Neural cell (in vitro differentiated cells): ENCODE measurements around the gene ARHGAP6. TPM values are rescaled to one million over a fixed set of nuclear protein-coding genes. Genes with fewer than 3 reads are reported as not detected.

Experiments
- H2AFZ ChIP-seq: fragments of 200-600, 300-800 bp; sonication (generic), shearing (Covaris generic); 2 replicates; pipeline ENCODE4 v1.6.0; 2014; ENCODE audit warnings: low read depth, mild to moderate bottlenecking, antibody characterized with exemption, low read length, moderate library complexity
- H3F3A ChIP-seq: fragments of 200-600 bp; shearing (Covaris generic); 2 replicates; pipeline ENCODE4 v1.6.1; 2016; ENCODE audit warnings: mild to moderate bottlenecking, moderate library complexity, mixed read lengths, antibody characterized with exemption, low read length; ENCODE audit not compliant: insufficient read depth, poor library complexity, severe bottlenecking
- H3K27ac ChIP-seq: fragments of 200-600, 300-800 bp; sonication (generic), shearing (Covaris generic); 2 replicates; pipeline ENCODE4 v1.5.1; 2014; ENCODE audit warnings: mild to moderate bottlenecking, low read length, moderate library complexity
- H3K27me3 ChIP-seq: fragments of 300-800, 200-600 bp; sonication (generic), shearing (Covaris generic); 2 replicates; pipeline ENCODE4 v1.6.0; 2014; ENCODE audit warnings: mild to moderate bottlenecking, low read depth, low read length, moderate library complexity; ENCODE audit not compliant: insufficient read depth
- H3K36me3 ChIP-seq: fragments of 300-800, 200-600 bp; sonication (generic), shearing (Covaris generic); 2 replicates; pipeline ENCODE4 v1.5.1; 2014; ENCODE audit warnings: mild to moderate bottlenecking, antibody characterized with exemption, low read length, moderate library complexity; ENCODE audit not compliant: insufficient read depth
- H3K4me2 ChIP-seq: fragments of 300-800, 200-600 bp; sonication (generic), shearing (Covaris generic); 2 replicates; pipeline ENCODE4 v1.6.0; 2014; ENCODE audit warnings: mild to moderate bottlenecking, low read length
- H3K4me3 ChIP-seq: fragments of 300-800, 200-600 bp; sonication (generic), shearing (Covaris generic); 2 replicates; pipeline ENCODE4 v1.5.1; 2014; ENCODE audit warnings: mild to moderate bottlenecking, low read length, moderate library complexity
- H3K79me2 ChIP-seq: fragments of 200-600 bp; shearing (Covaris generic); replicated peaks from 2 replicates; pipeline ENCODE4 v1.6.0; 2014; ENCODE audit warnings: mild to moderate bottlenecking, low read length, moderate library complexity; ENCODE audit not compliant: insufficient read depth
- H3K9ac ChIP-seq: fragments of 300-800, 200-600 bp; sonication (generic), shearing (Covaris generic); 2 replicates; pipeline ENCODE4 v1.6.1; 2016; ENCODE audit warnings: mild to moderate bottlenecking, low read length, mixed read lengths
- H3K9me2 ChIP-seq: fragments of 200-600 bp; shearing (Covaris generic); 2 replicates; pipeline ENCODE4 v1.6.1; 2016; ENCODE audit warnings: mild to moderate bottlenecking, low read length, mixed read lengths; ENCODE audit not compliant: insufficient read depth
- H3K9me3 ChIP-seq: fragments of 200-600, 300-800 bp; sonication (generic), shearing (Covaris generic); 2 replicates; pipeline ENCODE4 v1.6.1; 2016; ENCODE audit warnings: mild to moderate bottlenecking, mixed run types, low read length, moderate library complexity, mixed read lengths
- H4K20me1 ChIP-seq: fragments of 200-600 bp; shearing (Covaris generic); 2 replicates; pipeline ENCODE4 v1.6.1; 2016; ENCODE audit warnings: mild to moderate bottlenecking, mixed run types; ENCODE audit not compliant: insufficient read depth
- EP300 ChIP-seq: fragments of 450-650 bp; conservative IDR thresholded peaks from 2 replicates; pipeline ENCODE4 v1.6.1; 2014; ENCODE audit warnings: antibody characterized with exemption, mild to moderate bottlenecking, moderate library complexity; ENCODE audit not compliant: poor library complexity, severe bottlenecking
- EZH2 ChIP-seq: fragments of 200-600, 300-800 bp; shearing (Covaris generic), sonication (generic); IDR thresholded peaks from 2 replicates; pipeline ENCODE4 v1.6.1; 2014; ENCODE audit warnings: antibody characterized with exemption, low read length, borderline replicate concordance, mild to moderate bottlenecking; ENCODE audit not compliant: insufficient read depth, poor library complexity, severe bottlenecking
- MXI1 ChIP-seq: fragments of 450-650 bp; conservative IDR thresholded peaks from 2 replicates; pipeline ENCODE4 v1.6.1; 2014; ENCODE audit warnings: antibody characterized with exemption, mild to moderate bottlenecking; ENCODE audit not compliant: poor library complexity, severe bottlenecking
- POLR2AphosphoS5 ChIP-seq: IDR thresholded peaks from 2 replicates; pipeline ENCODE4 v1.6.1; 2012
- RAD21 ChIP-seq: fragments of 450-650 bp; conservative IDR thresholded peaks from 2 replicates; pipeline ENCODE4 v1.6.1; 2014; ENCODE audit warnings: antibody characterized with exemption, mild to moderate bottlenecking, moderate library complexity
- SMC3 ChIP-seq: fragments of 450-650 bp; conservative IDR thresholded peaks from 2 replicates; pipeline ENCODE4 v1.6.1; 2014; ENCODE audit warnings: antibody characterized with exemption, mild to moderate bottlenecking, moderate library complexity; ENCODE audit not compliant: poor library complexity
- TAF1 ChIP-seq: IDR thresholded peaks from 2 replicates; pipeline ENCODE4 v1.6.1; 2012; ENCODE audit warnings: low read depth
- polyA plus RNA-seq: library from polyadenylated mRNA; depleted of rRNA; stranded (reverse); fragments of >200 nt; gene quantifications from 2 replicates; pipeline ENCODE4 v1.2.3, GENCODE V29; 2014
- TF ChIP-seq, protein P1 (sequence below): IDR thresholded peaks from 2 replicates; pipeline ENCODE4 v1.6.1; 2012; ENCODE audit warnings: borderline replicate concordance
- TF ChIP-seq, protein P2 (sequence below): fragments of 450-650 bp; IDR thresholded peaks from 2 replicates; pipeline ENCODE4 v1.5.1; 2014; ENCODE audit warnings: antibody characterized with exemption, mild to moderate bottlenecking, moderate library complexity; ENCODE audit not compliant: poor library complexity, severe bottlenecking

ARHGAP6 gene
- polyA plus RNA-seq, 1 donor from 2014 or later, result 0.40 TPM

DNA sequence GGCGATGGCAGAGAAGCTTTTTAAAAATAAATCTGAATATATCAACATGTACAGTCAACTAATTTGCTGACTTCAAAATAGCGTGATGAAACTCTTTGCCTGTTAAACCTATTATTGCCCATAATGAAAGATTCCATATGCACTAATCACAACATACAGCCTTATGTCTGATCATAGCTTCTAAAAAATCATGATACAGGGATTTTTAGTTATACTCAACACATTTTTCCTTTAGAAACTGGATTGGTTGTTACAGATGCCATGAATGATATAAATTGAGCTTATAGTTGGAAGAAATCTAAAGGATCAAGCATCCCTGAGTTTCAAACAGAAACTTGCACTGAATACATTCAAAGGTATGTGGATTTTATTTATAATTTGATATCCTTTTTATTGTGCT lies 372.6 kb downstream of the ARHGAP6 start, which contains the start of gene AMELX:
TSS of gene AMELX (plus strand) at position 301 of the 400 bp plus-strand sequence. CDS start 1,376 bp downstream, outside the sequence.
- no peaks in the 10 kb centered on the region for H3K36me3 ChIP-seq
- no peak within 1 kb of the TSS for H3K9ac ChIP-seq
- no peaks in the 10 kb centered on the region for H3K9me2 ChIP-seq
- H3K4me3 ChIP-seq, result no peak within 1 kb of the TSS
- TF ChIP-seq SMC3, result no peak
- no peaks in the 10 kb centered on the region for H3K79me2 ChIP-seq
- no peak within 1 kb of the TSS for H2AFZ ChIP-seq
- H3K27ac ChIP-seq, result no peak within 1 kb of the TSS
- no peaks in the 10 kb centered on the region for H3K9me3 ChIP-seq
- H4K20me1 ChIP-seq, result no peaks in the 10 kb centered on the region
- H3K27me3 ChIP-seq, result no peaks in the 10 kb centered on the region
- no peaks in the 10 kb centered on the region for H3F3A ChIP-seq
- H3K4me2 ChIP-seq, result no peak within 1 kb of the TSS

DNA sequence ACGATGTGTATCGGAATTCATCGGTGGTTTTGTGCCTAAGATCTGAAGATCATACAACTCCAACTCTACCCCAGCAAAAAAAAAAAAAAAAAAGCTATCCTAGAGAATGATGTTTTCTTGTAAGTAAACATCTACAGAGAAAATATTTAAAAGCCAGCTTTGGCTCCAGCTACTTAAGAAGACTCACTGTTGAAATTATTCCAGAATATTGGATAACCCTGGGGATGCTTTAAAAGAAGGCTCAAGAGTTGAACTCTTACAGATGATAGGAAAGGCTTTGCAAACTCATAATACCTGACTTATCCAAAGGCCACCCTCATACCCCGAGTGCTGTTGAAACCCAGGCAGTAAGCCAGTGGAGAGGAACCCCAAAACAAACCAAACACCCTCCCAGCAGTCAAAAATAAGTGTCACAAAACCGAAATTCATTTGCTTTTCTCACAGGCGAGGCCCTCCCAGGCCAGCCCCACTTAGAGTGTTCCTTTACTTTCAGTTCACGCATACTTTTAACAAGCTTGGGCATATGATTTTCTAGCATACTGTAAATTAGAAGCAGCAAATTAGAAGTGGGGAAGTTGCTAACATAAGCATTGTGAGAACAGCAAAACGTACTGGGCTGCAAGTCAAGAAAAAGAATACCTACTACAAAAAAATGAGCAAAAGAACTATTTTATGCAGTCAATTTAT lies 375.2 kb downstream of the ARHGAP6 start:
- H3K9me2 ChIP-seq, result no peaks in the 10 kb centered on the region
- H3K27ac ChIP-seq, result no peak overlapping the region
- H2AFZ ChIP-seq, result no peak overlapping the region
- H3K9ac ChIP-seq, result no peak overlapping the region
- H3K9me3 ChIP-seq, result no peaks in the 10 kb centered on the region
- no peaks in the 10 kb centered on the region for H3K36me3 ChIP-seq
- no peaks in the 10 kb centered on the region for H3K79me2 ChIP-seq
- TF ChIP-seq MXI1 (no peak), EP300 (no peak), RAD21 (no peak), TAF1 (no peak), EZH2 (no peak), POLR2AphosphoS5 (no peak), SMC3 (no peak)
- TF ChIP-seq, protein P1, sequence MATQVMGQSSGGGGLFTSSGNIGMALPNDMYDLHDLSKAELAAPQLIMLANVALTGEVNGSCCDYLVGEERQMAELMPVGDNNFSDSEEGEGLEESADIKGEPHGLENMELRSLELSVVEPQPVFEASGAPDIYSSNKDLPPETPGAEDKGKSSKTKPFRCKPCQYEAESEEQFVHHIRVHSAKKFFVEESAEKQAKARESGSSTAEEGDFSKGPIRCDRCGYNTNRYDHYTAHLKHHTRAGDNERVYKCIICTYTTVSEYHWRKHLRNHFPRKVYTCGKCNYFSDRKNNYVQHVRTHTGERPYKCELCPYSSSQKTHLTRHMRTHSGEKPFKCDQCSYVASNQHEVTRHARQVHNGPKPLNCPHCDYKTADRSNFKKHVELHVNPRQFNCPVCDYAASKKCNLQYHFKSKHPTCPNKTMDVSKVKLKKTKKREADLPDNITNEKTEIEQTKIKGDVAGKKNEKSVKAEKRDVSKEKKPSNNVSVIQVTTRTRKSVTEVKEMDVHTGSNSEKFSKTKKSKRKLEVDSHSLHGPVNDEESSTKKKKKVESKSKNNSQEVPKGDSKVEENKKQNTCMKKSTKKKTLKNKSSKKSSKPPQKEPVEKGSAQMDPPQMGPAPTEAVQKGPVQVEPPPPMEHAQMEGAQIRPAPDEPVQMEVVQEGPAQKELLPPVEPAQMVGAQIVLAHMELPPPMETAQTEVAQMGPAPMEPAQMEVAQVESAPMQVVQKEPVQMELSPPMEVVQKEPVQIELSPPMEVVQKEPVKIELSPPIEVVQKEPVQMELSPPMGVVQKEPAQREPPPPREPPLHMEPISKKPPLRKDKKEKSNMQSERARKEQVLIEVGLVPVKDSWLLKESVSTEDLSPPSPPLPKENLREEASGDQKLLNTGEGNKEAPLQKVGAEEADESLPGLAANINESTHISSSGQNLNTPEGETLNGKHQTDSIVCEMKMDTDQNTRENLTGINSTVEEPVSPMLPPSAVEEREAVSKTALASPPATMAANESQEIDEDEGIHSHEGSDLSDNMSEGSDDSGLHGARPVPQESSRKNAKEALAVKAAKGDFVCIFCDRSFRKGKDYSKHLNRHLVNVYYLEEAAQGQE, result no peak
- TF ChIP-seq, protein P2, sequence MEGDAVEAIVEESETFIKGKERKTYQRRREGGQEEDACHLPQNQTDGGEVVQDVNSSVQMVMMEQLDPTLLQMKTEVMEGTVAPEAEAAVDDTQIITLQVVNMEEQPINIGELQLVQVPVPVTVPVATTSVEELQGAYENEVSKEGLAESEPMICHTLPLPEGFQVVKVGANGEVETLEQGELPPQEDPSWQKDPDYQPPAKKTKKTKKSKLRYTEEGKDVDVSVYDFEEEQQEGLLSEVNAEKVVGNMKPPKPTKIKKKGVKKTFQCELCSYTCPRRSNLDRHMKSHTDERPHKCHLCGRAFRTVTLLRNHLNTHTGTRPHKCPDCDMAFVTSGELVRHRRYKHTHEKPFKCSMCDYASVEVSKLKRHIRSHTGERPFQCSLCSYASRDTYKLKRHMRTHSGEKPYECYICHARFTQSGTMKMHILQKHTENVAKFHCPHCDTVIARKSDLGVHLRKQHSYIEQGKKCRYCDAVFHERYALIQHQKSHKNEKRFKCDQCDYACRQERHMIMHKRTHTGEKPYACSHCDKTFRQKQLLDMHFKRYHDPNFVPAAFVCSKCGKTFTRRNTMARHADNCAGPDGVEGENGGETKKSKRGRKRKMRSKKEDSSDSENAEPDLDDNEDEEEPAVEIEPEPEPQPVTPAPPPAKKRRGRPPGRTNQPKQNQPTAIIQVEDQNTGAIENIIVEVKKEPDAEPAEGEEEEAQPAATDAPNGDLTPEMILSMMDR, result no peak
- no peaks in the 10 kb centered on the region for H4K20me1 ChIP-seq
- no peaks in the 10 kb centered on the region for H3K27me3 ChIP-seq
- no peaks in the 10 kb centered on the region for H3F3A ChIP-seq
- H3K4me2 ChIP-seq, result no peak overlapping the region
- H3K4me3 ChIP-seq, result no peak overlapping the region
